HG03025 (cell line): ENCODE data around the gene TPT1.
"Not testable (repeated sequence)": the region's sequence is repeated elsewhere in the genome, so short reads cannot be mapped to it uniquely, and the experiment has no call there.

Experiments used
- ATAC-seq: cut with Tn5 transposase; IDR thresholded peaks from one replicate; pipeline ENCODE4 v1.9.1; 2021; ENCODE audit warnings: mild to moderate bottlenecking, moderate library complexity; ENCODE audit not compliant: unreplicated experiment, low FRiP score

TPT1 gene

DNA sequence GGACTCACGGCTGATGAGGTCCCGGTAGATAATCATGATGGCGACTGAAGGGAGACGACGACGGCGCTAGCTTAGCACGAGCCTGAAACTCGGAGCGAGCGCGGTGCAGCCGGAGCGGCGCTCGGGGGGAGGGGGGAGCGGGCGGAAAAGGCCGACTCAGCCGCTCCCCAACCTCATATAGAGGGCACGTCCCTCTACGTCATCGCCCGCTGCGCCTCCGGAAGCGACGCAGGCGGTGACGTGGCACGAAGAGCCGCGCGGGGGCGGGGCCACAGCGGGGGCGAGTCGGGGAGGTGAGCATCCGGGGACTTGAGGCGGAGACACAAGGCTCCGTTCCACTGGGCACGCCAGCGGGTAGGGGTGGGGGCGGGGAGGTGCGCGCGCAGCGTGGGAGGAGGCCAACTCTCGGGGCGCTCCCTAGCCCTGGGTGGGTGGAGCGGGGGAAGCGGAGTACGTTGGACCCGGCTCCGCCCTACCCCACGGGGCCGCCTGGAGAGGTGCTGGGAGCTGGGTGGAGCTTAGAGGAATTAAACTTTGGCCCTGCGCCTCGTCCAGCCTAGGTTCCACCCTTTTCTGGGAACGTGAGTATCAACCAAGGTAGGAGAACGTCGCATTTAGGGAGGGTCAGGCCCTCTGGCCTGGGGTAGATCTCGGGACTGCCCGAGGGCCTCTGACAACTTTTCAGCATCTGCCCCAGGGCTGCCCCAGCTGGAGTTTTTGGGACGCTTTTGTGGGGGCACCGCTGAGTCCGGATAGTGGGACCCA is at the start of gene TPT1:
Gene TPT1, minus strand, starts transcription at position 150 of the 765 bp plus-strand sequence. Its CDS starts 114 bp downstream, at position 36.
- peak; percentile 85 for ATAC-seq

DNA sequence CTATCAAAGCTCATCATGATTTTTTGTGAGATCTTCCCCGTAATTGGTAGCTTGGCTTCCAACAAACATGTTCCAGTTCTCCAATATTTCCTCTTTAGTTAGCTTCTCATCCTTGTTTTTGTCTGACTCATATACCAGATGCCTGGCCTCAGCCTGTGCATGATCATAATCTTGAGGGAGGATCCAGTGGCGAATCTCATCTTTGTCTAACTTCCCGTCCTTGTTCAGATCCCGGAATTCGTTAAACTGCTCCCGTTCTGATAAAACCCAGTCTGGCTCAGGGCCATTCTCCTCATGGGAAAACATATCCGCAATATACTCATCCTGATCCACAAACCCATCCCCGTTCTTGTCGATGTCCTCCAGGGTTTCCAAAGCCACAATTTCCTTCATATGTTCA is 49.4 kb upstream of the TPT1 start:
- ATAC-seq: not testable (repeated sequence)

DNA sequence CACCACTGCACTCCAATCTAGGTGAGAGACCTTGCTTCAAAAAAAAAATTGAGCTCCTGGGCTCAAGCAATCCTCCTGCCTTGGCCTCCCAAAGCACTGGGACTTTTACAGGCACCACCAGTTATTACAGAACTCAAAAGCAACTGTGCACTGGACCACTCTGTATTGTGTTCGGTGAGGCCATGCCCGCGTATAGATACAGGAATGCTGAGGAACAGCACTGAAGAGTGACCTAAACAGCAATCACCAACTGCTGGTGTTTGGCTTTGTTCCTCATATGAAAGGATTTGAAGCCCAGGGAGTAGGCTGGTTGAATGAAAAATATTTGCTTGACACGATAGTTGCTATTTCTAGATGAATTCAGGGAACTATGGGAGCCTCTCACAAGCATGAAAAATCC is 47.7 kb upstream of the TPT1 start:
- ATAC-seq: no peak

DNA sequence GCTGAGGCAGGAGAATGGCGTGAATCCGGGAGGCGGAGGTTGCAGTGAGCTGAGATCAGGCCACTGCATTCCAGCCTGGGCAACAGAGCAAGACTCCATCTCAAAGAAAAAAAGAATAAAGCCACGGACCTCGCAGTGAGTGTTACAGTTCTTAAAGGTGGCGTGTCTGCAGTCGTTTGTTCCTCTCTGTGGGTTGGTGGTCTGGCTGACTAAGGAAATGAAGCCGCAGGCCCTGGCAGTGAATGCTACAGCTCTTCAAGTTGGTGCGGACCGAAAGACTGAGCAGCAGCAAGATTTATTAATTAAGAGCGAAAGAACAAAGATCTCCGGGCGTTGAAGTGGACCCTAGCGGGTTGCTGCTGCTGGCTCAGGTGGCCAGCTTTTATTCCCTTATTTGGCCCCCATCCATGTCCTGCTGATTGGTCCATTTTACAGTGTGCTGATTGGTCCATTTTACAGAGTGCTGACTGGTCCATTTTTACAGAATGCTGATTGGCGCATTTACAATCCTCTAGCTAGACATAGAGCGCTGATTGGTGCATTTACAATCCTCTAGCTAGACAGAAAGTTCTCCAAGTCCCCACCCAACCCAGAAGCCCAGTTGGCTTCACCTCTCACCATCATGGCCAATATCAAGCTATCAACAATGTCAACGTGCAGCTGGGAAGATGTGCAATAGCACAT is 46.1 kb upstream of the TPT1 start:
- not testable (repeated sequence) for ATAC-seq

DNA sequence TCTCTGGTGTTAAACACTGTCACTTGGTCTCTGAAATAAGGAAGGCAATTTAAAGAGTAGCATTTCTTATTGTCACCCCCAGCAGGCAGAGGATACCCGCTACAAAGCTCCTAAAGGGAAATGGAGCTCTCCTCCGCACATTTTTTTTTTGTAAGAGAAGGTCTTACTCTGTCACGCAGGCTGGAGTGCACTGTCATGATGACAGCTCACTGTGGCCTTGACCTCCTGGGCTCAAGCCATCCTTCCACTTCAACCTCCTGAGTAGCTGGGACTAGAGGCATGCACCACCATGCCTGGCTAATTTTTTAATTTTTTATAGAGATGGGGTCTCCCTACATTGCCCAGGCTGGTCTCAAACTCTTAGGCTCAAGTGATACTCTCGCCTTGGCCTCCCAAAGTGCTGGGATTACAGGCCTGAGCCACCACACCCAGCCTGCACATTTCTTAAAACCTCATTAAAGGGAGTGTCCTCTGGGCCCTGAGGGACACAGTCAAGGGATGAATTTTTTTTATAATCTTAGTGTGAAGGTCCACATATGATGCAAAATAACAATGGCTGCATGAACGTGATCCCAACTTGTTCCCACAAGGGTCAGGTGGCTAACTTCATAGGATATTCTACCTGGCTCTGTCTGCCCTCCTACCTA is 45.0 kb upstream of the TPT1 start:
- no peak for ATAC-seq

DNA sequence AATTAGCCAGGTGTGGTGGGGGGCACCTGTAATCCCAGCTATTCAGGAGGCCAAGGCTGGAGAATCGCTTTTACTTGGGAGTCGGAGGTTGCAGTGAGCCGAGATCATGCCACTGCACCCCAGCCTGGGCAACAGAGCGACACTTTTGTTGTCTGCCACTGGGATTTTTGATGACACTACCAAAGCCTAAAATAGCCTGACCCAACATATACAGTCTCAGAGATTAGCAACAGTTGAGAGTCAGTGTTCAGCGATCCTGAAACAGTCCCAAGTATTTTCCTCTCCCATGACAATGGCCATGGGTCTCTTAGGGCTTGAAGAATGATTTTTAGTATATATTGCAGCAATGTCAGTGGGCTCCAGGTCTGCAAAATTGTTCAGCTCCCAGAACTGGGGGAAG is 44.3 kb upstream of the TPT1 start:
- no peak for ATAC-seq

DNA sequence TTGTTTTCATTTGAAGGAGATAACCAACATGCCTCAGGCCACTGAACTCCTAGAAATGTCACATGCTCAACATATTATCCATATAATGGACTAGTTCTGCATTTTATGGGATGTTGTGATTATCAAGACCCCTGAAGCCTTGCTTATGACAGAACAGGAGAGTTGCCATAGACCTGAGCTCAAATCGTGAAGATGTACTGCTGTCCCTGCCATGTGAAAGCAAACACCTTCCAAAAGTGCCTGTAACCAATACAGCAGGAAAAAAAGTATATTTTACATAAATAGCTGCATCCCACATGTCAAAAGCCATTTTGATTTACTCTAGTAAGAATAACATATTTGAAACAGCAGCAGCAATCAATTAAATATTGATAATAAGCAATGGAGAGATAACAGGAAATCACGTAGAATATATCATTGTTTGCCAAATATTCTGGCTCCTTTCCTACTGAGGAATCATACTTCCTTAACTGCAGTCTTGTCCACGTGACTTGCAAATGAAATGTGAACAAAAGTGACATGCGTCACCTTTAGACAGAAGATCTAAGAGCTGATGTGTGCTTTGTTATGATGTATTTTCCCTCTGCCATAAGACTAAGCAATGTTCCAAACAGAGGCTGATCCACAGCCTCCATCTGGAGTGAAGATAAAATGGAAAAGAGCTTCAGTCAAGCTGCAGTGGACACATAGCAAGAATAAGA is 43.6 kb upstream of the TPT1 start:
- ATAC-seq: no peak

DNA sequence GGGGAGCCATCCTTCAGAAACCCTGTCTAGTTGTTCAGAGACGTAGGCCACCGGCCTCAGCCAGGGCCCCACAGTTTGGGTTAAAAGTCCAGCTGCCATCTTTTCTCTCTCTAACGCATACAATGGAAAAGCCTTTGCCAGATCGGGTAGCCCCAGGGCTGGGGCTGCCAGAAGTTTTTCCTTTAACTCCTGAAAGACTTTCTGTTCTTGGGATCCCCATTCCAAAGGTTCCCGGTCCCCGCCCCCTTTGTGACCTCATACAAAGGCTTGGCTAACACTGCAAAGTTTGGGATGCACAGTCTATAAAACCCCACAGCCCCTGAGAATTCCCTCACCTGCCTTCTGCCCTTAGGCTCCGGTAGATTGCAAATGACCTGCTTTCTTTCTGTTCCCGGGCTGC is 41.8 kb upstream of the TPT1 start:
- not testable (repeated sequence) for ATAC-seq

DNA sequence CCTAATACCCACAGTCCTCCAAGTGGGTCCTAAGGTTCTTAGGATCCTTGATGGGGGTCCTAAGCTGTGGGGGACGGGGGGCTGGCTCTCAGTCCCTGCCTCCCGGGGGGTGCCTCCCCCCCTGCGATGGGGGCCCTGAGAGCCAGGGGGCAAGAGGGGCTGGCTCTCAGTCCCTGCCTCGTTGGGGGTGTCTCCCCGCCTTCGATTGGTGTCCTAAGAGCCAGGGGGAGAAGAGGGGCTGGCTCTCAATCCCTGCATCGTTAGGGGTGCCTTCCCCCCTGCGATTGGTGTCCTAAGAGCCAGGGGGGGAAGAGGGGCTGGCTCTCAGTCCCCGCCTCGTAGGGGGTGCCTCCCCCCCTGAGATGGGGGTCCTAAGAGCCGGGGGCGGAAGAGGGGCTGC is 40.2 kb upstream of the TPT1 start:
- no peak for ATAC-seq

DNA sequence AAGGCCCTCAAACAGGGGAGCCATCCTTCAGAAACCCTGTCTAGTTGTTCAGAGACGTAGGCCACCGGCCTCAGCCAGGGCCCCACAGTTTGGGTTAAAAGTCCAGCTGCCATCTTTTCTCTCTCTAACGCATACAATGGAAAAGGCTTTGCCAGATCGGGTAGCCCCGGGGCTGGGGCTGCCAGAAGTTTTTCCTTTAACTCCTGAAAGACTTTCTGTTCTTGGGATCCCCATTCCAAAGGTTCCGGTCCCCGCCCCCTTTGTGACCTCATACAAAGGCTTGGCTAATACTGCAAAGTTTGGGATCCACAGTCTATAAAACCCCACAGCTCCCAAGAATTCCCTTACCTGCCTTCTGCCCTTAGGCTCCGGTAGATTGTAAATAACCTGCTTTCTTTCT is 39.7 kb upstream of the TPT1 start:
- ATAC-seq: not testable (repeated sequence)

DNA sequence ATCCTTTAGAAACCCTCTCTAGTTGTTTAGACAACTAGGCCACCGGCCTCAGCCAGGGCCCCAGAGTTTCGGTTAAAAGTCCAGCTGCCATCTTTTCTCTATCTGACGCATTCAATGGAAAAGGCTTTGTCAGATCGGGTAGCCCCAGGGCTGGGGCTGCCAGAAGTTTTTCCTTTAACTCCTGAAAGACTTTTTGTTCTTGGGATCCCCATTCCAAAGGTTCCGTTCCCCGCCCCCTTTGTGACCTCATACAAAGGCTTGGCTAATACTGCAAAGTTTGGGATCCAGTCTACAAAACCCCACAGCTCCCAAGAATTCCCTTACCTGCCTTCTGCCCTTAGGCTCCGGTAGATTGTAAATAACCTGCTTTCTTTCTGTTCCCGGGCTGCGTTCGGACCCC is 38.5 kb upstream of the TPT1 start:
- not testable (repeated sequence) for ATAC-seq

DNA sequence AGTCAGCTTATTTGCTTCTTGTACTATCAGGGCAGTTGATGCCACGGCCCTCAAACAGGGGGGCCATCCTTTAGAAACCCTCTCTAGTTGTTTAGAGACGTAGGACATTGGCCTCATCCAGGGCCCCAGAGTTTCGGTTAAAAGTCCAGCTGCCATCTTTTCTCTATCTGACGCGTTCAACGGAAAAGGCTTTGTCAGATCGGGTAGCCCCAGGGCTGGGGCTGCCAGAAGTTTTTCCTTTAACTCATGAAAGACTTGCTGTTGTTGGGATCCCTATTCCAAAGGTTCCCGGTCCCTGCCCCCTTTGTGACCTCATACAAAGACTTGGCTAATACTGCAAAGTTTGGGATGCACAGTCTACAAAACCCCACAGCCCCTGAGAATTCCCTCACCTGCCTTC is 37.8 kb upstream of the TPT1 start:
- not testable (repeated sequence) for ATAC-seq

DNA sequence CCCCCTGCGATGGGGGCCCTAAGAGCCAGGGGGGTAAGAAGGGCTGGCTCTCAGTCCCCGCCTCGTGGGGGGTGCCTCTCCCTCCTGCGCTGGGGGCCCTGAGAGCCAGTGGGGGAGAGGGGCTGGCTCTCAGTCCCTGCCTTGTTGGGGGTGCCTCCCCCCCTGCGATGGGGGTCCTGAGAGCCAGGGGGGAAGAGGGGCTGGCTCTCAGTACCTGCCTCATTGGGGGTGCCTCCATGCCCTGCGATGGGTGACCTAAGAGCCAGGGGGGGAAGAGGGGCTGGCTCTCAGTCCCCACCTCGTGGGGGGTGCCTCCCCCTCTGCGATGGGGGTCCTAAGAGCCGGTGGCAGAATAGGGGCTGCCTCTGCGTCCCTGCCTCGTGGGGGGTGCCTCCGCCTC is 36.3 kb upstream of the TPT1 start:
- ATAC-seq: not testable (repeated sequence)

DNA sequence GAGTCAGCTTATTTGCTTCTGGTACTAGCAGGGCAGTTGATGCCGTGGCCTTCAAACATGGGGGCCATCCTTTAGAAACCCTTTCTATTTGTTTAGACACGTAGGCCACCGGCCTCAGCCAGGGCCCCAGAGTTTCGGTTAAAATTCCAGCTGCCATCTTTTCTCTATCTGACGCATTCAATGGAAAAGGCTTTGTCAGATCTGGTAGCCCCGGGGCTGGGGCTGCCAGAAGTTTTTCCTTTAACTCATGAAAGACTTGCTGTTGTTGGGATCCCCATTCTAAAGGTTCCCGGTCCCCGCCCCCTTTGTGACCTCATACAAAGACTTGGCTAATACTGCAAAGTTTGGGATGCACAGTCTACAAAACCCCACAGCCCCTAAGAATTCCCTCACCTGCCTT is 35.7 kb upstream of the TPT1 start:
- not testable (repeated sequence) for ATAC-seq

DNA sequence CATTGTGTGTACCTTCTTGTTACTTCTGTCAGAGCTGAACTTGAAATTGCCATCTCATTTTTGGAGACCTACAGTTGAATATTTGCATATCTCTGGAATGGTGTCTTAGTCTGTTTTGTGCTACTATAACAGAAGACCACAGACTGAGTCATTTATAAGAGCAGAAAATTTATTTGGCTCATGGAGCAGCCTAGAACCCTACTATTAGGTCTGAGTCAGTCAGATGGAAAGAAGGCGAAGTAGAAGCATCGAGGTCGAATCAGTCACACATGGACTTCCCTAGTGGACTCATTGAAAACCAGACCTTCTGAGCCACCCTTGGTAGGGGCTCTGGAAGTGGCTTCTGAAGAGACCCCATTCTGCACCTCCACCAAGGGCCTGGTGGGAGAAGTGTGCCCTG is 33.9 kb upstream of the TPT1 start:
- no peak for ATAC-seq

DNA sequence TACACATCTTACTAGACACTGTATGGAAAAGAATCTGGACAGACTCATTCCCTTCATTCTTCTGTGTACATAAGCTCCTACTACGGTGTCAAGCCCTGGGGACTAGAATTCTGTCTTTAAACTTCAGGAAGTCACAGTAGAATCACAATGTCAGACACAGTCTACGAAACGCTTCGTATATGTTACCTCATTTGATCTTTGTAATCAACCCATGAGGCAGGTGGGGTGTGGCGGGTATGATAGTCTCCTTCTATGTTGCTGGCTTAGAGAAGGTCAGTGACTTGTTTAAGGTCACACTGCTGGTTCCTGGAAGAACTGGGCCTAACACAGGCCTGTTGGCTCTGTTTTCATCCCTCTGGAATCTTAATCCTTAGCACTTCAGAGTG is 32.2 kb upstream of the TPT1 start:
- no peak for ATAC-seq

DNA sequence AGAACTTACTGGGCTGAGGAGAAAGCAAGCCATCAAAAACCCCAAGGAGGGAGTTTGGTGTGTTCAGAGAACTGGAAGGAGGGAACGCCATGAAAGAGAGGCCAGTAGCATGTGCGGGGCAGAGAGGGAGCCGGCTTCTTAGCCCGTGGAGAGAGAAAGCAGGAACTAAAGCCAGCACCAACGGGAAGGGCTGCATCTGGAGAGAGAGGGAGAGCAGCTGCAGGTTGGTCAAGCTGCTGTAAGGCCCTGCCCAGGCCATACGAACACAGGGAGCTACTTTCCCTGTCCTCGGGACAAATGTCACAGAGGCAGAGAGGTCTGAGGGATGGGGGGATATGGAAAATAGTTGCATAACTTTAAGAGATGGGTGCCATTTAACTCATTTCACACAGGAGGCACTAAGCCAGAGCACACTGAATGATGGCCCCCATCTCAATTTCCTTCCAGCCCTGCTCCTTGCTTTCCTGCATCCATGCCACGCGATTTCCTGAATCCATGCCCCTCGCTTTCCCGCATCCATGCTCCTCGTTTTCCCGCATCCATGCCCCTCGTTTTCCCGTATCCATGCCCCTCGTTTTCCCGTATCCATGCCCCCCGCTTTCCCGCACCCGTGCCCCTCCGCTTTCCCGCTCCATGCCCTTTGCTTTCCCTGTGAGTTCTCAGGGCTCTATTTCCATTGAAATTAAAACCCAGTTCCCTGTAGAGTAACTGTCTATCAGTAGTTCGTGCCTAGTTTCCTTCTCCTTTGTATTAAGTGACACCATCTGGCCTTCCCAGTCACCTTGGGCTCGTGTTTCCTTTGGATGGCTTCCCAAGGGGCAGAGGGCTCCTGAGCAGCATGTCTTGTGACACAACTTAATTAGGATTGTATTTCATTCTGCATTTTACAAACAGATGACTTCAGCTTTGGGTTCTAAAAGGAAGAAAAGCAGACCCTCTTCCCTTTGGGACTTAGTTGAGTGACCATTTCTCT is 31.5 kb upstream of the TPT1 start:
- ATAC-seq: no peak

DNA sequence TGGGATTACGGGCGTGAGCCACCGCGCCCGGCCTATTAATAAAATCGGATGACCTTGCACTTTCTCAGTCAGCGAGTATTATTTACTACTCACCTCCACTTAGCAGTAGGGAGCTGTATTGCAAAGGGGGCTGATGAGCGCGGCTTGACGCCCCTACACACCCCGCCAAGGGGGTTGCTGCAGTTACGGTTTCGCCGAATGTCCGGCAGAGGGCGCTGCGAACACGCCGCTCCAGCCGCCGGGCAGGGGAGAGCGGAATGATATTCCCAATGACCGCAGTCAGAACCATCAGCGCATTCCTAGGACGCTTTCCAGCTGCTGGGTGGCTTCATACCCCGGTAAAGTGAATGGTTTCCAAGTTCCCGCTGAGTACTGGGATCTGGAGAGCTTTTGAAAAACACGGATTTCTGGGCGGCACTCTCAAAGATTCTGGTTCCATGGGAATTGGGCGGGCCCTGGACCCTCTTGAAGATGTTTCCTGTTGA is 30.0 kb upstream of the TPT1 start:
- no peak for ATAC-seq

DNA sequence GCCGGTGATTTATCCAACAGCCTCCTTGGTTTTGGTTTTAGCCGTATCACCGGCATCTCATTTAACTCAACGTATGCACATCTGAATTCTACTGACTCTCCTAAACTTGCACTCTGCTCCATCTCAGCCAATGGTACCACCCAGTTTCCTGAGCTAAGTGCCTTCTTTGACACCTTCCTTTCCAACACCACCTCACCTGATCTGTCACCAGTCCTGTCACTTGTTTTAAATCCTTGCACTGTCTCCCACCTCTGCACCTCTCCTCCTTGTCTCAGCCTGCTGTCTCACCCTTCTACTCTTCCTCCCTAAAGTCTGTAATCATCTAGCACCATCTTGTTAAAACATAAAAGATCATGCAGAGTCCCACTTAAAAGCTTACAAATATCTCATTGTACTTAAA is 28.1 kb upstream of the TPT1 start:
- ATAC-seq: no peak

DNA sequence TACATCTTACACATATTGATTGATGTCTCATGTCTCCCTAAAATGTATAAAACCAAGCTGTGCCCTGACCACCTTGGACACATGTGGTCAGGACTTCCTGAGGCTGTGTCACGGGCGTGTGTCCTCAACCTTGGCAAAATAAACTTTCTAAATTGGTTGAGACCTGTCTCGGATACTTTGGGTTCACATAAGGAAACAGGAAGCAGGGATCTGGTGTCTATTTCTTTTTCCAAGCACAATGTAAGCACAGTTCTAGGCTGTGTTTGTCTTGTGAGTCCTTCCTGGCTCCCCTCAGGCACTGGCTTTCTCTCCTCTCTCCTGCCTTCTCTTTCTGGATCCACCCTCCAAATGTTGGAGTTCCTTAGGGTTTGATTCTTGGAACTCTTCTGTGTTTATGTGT is 27.6 kb upstream of the TPT1 start:
- no peak for ATAC-seq
